IPS-18a (cell line): ENCODE results near the gene ZXDB.
A peak's percentile ranks its signal among the peaks of the same experiment; 100 is the strongest.
"Not testable (repeated sequence)": the region's sequence is repeated elsewhere in the genome, so short reads cannot be mapped to it uniquely, and the experiment has no call there.

Experiments used
- H3K27ac ChIP-seq: one replicate; pipeline ENCODE4 v1.5.1; 2013; ENCODE audit warnings: low read length
- H3K27me3 ChIP-seq: one replicate; pipeline ENCODE4 v1.6.1; 2013; ENCODE audit warnings: mild to moderate bottlenecking, low read length; ENCODE audit not compliant: control insufficient read depth, insufficient read depth
- H3K36me3 ChIP-seq: one replicate; pipeline ENCODE4 v1.6.1; 2013; ENCODE audit warnings: low read depth, low read length; ENCODE audit not compliant: control insufficient read depth
- H3K4me1 ChIP-seq: one replicate; pipeline ENCODE4 v1.6.1; 2013; ENCODE audit warnings: low read depth, low read length; ENCODE audit not compliant: control insufficient read depth
- H3K4me3 ChIP-seq: one replicate; pipeline ENCODE4 v1.5.1; 2013; ENCODE audit warnings: low read length
- H3K9ac ChIP-seq: one replicate; pipeline ENCODE4 v1.6.1; 2013; ENCODE audit warnings: mild to moderate bottlenecking, low read length, moderate library complexity
- H3K9me3 ChIP-seq: one replicate; pipeline ENCODE4 v1.6.1; 2013; ENCODE audit warnings: low read depth, low read length; ENCODE audit not compliant: control insufficient read depth

Gene ZXDB

GRCh38 chrX:57591284-57592159 lies at the start of gene ZXDB:
Gene ZXDB (plus strand): TSS chrX:57592011. CDS start chrX:57592049, 38 bp downstream.
- H3K36me3 ChIP-seq, H3K27me3 ChIP-seq, H3K4me1 ChIP-seq, H3K27ac ChIP-seq: not testable (repeated sequence)
- H3K4me3 ChIP-seq = peak within 1 kb of the TSS; percentile 55
- peaks cover 10% of the 10 kb centered on the region for H3K9me3 ChIP-seq
- peak within 1 kb of the TSS; percentile 58 for H3K9ac ChIP-seq

DNA sequence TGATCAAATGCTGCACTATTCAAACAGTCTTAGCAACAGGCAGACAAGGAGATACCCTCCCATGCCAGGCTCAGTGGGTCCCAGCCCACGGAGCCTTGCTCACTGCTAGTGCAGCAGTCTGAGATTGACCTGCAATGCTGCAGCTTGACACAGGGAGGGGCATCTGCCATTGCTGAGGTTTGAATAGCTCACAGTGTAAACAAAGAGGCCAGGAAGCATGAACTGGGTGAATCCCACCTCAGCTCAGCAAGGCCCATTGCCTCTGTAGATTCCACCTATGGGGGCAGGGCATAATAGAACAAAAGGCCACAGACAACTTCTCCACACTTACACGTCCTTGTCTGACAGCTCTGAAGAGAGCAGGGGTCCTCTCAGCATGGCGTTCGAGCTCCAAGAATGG lies 26.6 kb upstream of the ZXDB start:
- H3K9ac ChIP-seq = no peak overlapping the region
- H3K27me3 ChIP-seq = no peaks in the 10 kb centered on the region
- H3K27ac ChIP-seq = no peak overlapping the region
- no peaks in the 10 kb centered on the region for H3K36me3 ChIP-seq
- no peak overlapping the region for H3K4me3 ChIP-seq
- no peaks in the 10 kb centered on the region for H3K4me1 ChIP-seq
- peaks cover 8% of the 10 kb centered on the region for H3K9me3 ChIP-seq

GRCh38 chrX:57573754-57574153 lies 18.1 kb upstream of the ZXDB start:
- H3K36me3 ChIP-seq = no peaks in the 10 kb centered on the region
- H3K4me3 ChIP-seq = no peak overlapping the region
- H3K27me3 ChIP-seq = no peaks in the 10 kb centered on the region
- H3K9ac ChIP-seq = no peak overlapping the region
- H3K9me3 ChIP-seq = no peaks in the 10 kb centered on the region
- H3K27ac ChIP-seq = no peak overlapping the region
- no peaks in the 10 kb centered on the region for H3K4me1 ChIP-seq

- H3K27ac ChIP-seq, H3K36me3 ChIP-seq, H3K4me3 ChIP-seq, H3K9ac ChIP-seq, H3K9me3 ChIP-seq, H3K27me3 ChIP-seq, H3K4me1 ChIP-seq: not testable (repeated sequence)
Observed at GRCh38 chrX:57582948-57583347, 8.9 kb upstream of the ZXDB start.

GRCh38 chrX:57583477-57583876 lies 8.3 kb upstream of the ZXDB start:
- H3K9ac ChIP-seq = no peak overlapping the region
- no peaks in the 10 kb centered on the region for H3K4me1 ChIP-seq
- H3K4me3 ChIP-seq = no peak overlapping the region
- no peak overlapping the region for H3K27ac ChIP-seq
- H3K36me3 ChIP-seq = no peaks in the 10 kb centered on the region
- peaks cover 5% of the 10 kb centered on the region for H3K9me3 ChIP-seq
- no peaks in the 10 kb centered on the region for H3K27me3 ChIP-seq

DNA sequence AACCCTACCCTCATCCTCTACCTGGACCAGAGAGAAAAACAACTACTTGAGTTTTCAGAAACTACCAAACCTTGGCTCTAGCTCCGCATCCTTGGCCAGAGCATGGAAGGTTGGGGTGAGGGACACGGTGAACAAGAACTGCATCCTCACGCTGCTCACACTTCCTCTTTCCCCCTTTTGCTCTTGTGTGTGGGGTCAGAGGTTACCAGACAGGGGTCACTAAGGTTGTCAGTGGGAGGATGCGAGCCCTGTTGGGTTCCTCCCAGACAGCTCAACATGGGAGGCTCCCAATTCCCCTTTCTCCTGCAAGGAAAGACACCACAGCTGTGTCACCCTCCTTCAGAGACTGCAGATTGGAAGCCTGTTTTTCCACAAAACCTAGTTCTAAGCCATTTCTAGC lies 5.5 kb upstream of the ZXDB start:
- Histone ChIP-seq H3K36me3 (no peaks in the 10 kb centered on the region), H3K9me3 (peaks cover 10% of the 10 kb centered on the region), H3K9ac (no peak overlapping the region), H3K27ac (no peak overlapping the region), H3K4me1 (no peaks in the 10 kb centered on the region), H3K4me3 (no peak overlapping the region), H3K27me3 (no peaks in the 10 kb centered on the region)

GRCh38 chrX:57587062-57587461 lies 4.7 kb upstream of the ZXDB start:
- peaks cover 10% of the 10 kb centered on the region for H3K9me3 ChIP-seq
- no peaks in the 10 kb centered on the region for H3K27me3 ChIP-seq
- no peak overlapping the region for H3K27ac ChIP-seq
- no peaks in the 10 kb centered on the region for H3K36me3 ChIP-seq
- H3K9ac ChIP-seq = no peak overlapping the region
- H3K4me3 ChIP-seq = no peak overlapping the region
- H3K4me1 ChIP-seq = no peaks in the 10 kb centered on the region

GRCh38 chrX:57587607-57588006 lies 4.2 kb upstream of the ZXDB start:
- Histone ChIP-seq H3K9ac (no peak overlapping the region), H3K4me1 (no peaks in the 10 kb centered on the region), H3K4me3 (no peak overlapping the region), H3K27me3 (no peaks in the 10 kb centered on the region), H3K9me3 (peaks cover 10% of the 10 kb centered on the region), H3K27ac (no peak overlapping the region), H3K36me3 (no peaks in the 10 kb centered on the region)

DNA sequence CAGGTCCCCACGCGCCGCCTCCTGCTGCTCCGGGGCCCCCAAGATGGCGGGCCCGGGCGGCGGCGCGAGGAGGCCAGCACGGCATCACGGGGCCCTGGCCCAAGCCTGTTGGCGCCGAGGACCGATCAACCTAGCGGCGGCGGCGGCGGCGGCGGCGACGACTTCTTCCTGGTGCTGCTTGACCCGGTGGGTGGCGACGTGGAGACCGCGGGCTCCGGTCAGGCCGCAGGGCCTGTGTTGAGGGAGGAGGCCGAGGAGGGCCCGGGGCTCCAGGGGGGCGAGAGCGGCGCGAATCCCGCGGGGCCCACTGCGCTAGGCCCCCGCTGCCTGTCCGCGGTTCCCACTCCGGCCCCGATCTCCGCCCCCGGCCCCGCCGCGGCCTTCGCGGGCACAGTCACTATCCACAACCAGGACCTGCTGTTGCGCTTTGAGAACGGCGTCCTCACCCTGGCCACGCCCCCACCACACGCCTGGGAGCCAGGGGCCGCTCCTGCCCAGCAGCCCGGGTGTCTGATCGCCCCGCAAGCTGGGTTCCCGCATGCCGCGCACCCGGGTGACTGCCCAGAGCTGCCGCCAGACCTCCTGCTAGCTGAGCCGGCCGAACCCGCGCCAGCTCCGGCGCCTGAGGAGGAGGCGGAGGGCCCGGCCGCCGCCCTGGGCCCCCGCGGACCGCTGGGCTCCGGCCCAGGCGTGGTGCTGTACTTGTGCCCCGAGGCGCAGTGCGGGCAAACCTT lies 516 bp downstream of the ZXDB start:
- not testable (repeated sequence) for H3K27me3 ChIP-seq, H3K9me3 ChIP-seq, H3K27ac ChIP-seq, H3K4me1 ChIP-seq, H3K36me3 ChIP-seq
- peak overlapping the region; percentile 7 for H3K9ac ChIP-seq
- peak overlapping the region; percentile 55 for H3K4me3 ChIP-seq

- H3K27me3 ChIP-seq, H3K36me3 ChIP-seq, H3K9me3 ChIP-seq, H3K27ac ChIP-seq, H3K4me1 ChIP-seq: not testable (repeated sequence)
- Histone ChIP-seq H3K9ac (peak overlapping the region; percentile 7), H3K4me3 (peak overlapping the region; percentile 55)
Observed at GRCh38 chrX:57592894-57593215, 1.0 kb downstream of the ZXDB start.

DNA sequence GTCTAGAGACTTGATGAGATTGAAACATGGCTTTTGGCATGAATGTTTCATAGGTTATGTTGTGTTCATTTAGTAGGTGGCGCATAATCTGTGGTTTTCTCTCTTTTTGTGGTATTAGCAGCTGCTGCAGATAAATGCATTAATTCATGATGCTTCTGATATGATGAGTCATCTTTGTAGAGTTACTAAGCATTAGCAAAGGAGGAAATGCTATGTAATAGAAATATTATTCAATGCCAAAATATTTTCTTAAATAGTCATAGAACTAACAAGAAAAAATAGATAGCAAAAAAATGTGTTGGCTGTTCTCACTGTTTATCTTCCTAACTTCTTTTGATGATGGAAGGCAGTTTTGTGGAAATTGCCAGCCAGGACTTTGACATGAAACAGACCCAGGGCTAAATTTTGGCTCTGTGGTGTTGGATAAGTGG lies 3.6 kb downstream of the ZXDB start:
- no peaks in the 10 kb centered on the region for H3K36me3 ChIP-seq
- no peak overlapping the region for H3K27ac ChIP-seq
- H3K4me1 ChIP-seq = no peaks in the 10 kb centered on the region
- peak overlapping the region; percentile 30 for H3K9ac ChIP-seq
- H3K4me3 ChIP-seq = peak overlapping the region; percentile 29
- H3K27me3 ChIP-seq = no peaks in the 10 kb centered on the region
- peaks cover 9% of the 10 kb centered on the region for H3K9me3 ChIP-seq

DNA sequence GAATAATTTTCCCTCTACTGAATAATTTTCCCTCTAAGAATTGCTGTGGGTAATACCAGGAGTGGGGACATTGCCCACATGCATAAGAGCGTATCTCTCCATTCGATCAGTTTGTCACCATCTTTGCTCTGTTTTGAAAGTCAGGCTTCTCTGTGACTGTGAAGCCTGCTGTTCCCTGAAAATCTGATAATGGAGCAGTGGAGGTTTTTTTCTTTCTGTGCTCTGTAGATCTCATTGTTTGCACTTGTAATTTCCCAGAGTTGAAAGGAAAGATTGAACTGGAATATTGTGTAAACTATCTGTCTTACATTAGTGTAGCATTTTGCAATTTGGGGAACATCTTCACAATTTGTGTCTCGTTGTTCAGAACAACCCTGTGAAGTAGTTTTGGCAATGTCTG lies 4.3 kb downstream of the ZXDB start:
- H3K27me3 ChIP-seq = no peaks in the 10 kb centered on the region
- H3K27ac ChIP-seq = no peak overlapping the region
- H3K4me1 ChIP-seq = no peaks in the 10 kb centered on the region
- peaks cover 4% of the 10 kb centered on the region for H3K9me3 ChIP-seq
- H3K36me3 ChIP-seq = no peaks in the 10 kb centered on the region
- peak overlapping the region; percentile 29 for H3K4me3 ChIP-seq
- H3K9ac ChIP-seq = no peak overlapping the region
